ENCODE measurements around the gene PLAC9.

Gene PLAC9

DNA sequence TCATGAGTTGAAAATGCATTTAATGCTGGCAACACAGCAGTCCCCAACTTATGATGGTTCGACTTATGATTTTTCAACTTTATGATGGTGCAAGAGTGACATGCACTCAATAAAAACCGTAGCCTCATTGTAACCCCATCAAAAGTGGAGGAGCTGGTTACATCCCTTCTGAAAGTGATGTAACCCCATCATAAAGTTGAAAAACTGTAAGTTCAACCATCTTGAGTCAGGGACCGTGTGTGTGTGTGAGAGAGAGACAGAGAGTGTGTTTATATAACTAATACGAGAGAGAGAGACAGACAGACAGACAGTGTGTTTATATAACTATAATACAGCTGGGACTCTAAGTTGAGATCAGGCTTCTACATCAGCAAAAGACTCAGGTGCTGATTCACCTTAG, 51.8 kb downstream of the PLAC9 start:
- no peak for DNase-seq (ENCODE audit: low read depth)

- DNase-seq (ENCODE audit: low read depth), result no peak
Measured at GRCh38 chr10:80185578-80186299, 53.2 kb downstream of the PLAC9 start.

- DNase-seq (ENCODE audit: low read depth), result no peak
Measured at GRCh38 chr10:80186364-80187012, 54.0 kb downstream of the PLAC9 start.

DNA sequence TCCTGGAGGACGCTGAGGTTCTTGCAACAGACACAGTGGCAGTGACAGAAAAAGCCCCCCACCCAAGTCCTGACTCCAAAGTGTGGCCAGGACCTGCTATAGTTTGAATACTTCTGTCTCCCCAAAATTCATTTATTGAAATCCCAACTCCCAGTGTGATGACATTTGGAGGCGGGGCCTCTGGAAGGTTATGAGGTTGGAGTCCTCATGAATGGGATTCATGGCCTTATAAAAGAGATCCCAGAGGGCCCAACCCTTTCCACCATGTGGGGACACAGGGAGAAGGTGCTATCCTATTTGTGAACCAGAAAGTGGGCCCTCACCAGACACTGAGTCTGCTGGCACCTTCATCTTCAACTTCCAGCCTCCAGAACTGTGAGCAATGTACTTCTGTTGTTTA, 54.5 kb downstream of the PLAC9 start:
- no peak for DNase-seq (ENCODE audit: low read depth)

DNA sequence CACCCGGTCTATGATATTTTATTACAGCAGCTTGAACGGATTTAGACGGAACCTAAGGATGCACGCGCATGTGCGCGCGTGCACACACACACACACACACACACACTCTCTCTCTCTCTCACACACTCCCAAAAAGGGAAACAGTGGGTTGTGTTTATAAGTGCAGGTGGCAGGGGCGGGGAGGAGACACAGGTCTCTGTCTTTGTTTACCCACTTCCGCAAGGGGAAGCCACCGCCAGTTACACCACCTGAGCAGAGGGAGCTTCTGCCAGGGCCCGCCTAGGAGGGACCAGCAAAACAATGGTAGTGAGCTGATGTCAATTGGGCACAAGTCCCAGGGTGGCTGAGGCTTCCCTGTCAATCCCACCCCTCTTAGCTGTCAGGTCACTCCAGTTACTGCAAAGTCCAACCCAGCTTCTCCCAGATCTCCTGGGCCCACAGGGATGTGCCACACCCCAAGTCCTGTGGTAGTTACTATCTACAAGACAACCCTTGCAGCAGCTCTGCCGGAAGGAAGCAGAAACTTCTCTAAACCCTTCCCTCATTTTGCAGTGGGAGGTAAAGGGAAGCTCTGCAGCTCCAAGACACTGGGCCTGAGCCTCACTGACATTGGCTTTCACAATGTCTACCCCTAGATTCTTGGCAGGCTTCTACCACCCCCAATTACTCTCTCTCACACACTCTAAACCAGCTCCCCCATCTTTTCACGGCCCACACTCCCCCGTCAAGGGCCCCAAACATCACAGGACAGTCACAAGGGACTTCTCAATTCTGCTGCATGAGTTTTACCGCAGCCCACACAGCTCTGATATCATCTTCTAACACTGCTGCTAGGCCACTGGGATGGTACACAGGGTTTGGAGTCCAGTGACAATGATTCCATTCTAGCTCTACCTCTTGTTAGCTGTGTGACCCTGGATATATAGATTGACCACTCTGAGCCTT, 55.2 kb downstream of the PLAC9 start:
- DNase-seq (ENCODE audit: low read depth), result no peak

DNA sequence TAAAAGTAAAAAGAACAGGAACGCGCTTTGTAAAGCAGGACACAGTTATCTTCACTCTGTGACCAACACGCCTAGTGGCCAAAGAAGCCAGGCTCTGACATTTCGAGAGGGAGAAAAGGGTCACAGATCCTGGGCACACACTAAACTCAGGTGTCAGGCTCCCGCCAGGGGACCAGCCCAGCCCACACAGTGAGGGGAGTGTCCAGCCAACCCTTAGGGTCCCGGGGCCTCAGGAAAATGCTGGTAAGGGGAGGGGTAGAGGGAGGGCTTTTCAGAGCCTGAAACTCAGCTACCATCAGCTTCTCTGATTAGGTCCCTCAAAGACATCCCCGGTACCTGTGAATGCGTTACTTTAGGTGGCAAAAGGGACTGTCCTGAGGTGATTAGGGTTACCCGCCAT, 56.2 kb downstream of the PLAC9 start:
- DNase-seq (ENCODE audit: low read depth), result no peak

- DNase-seq (ENCODE audit: low read depth), result no peak
Measured at GRCh38 chr10:80191589-80192270, 59.2 kb downstream of the PLAC9 start.

DNA sequence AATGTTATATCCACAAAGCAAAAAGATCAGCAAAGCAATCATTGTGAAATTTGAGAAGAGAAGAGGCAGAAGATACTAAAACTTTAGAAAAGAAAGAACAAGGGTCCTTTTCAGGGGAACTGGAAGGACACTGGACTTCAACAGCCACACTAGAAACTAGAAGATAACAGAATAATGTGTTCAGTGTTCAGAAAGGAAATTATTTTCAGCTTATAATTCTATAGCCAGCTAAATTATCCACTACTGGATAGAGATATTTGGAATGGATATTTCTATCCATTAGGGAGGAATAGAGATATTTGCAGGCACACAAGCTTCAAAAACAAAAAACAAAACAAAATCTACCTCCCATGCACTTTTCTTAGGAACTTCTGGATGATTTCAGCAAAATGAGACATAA, 60.0 kb downstream of the PLAC9 start:
- DNase-seq (ENCODE audit: low read depth), result no peak

DNA sequence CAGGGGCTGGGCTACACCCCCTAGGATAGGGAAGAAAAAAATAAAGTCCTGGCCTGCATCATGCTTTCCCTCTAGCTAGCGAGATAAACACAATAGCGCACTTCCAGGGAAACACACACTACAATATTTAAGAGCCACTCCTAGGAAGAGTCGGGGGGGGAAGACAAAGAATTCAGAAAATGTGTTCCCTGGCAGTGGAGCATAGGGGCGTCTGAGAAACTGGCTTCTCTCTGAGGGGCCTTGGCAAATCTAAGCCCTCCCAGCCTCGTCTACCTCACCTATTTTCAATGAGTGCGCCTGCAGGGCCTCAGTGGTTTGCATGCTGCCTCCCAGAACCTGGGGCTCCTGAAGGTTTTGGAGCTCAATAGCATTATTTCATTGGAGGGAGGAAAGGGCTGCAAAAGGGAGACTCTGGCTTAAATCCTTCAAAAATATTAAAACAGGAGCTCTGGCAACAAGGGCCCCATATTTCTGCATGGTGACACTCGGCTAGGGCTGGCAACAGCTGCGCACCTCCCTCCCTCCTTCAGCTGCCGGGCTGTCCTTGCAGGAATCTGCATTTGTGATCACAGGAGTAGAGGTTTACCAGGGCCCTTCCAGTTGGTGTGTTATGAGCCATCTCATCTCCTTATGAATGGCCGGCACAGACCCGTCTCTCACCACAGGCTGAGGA, 62.0 kb downstream of the PLAC9 start:
- no peak for DNase-seq (ENCODE audit: low read depth)
